Hepatocyte (in vitro differentiated cells): ENCODE data around the gene DLG2. TPM values are rescaled to one million over a fixed set of nuclear protein-coding genes. Genes with fewer than 3 reads are reported as not detected.

Experiments
- DNase-seq: peaks from one replicate; pipeline ENCODE4 v3.0.0-alpha.2; 2016; ENCODE audit warnings: low spot score
- H2AFZ ChIP-seq: fragments of 200-600 bp; sonication (generic); 2 replicates; pipeline ENCODE4 v1.6.0; 2016; ENCODE audit warnings: antibody characterized with exemption, mild to moderate bottlenecking
- H3K27ac ChIP-seq: fragments of 200-600 bp; sonication (generic); 2 replicates; pipeline ENCODE4 v1.5.1; 2016; ENCODE audit warnings: mild to moderate bottlenecking
- H3K27me3 ChIP-seq: fragments of 200-600 bp; sonication (generic); 2 replicates; pipeline ENCODE4 v1.6.1; 2016
- H3K36me3 ChIP-seq: fragments of 200-600 bp; sonication (generic); replicated peaks from 2 replicates; pipeline ENCODE4 v1.5.1; 2016; ENCODE audit warnings: low read depth; ENCODE audit not compliant: insufficient read depth
- H3K4me1 ChIP-seq: fragments of 200-600 bp; sonication (generic); 2 replicates; pipeline ENCODE4 v1.5.1; 2016; ENCODE audit warnings: mild to moderate bottlenecking, moderate library complexity; ENCODE audit not compliant: insufficient read depth
- H3K4me2 ChIP-seq: fragments of 200-600 bp; sonication (generic); 2 replicates; pipeline ENCODE4 v1.6.0; 2016
- H3K4me3 ChIP-seq: fragments of 200-600 bp; sonication (generic); 2 replicates; pipeline ENCODE4 v1.5.1; 2016; ENCODE audit warnings: mild to moderate bottlenecking
- H3K79me2 ChIP-seq: fragments of 200-600 bp; sonication (generic); 2 replicates; pipeline ENCODE4 v1.6.0; 2017; ENCODE audit warnings: mild to moderate bottlenecking
- H3K9me2 ChIP-seq: fragments of 200-600 bp; sonication (generic); replicated peaks from 2 replicates; pipeline ENCODE4 v1.6.0; 2017; ENCODE audit warnings: mild to moderate bottlenecking; ENCODE audit not compliant: insufficient read depth
- H3K9me3 ChIP-seq: fragments of 200-600 bp; sonication (generic); 2 replicates; pipeline ENCODE4 v1.5.1; 2016; ENCODE audit warnings: low read depth, mild to moderate bottlenecking
- H4K20me1 ChIP-seq: fragments of 200-600 bp; sonication (generic); 2 replicates; pipeline ENCODE4 v1.6.0; 2016; ENCODE audit warnings: mild to moderate bottlenecking; ENCODE audit not compliant: insufficient read depth, poor library complexity, severe bottlenecking
- EZH2 ChIP-seq: fragments of 200-600 bp; sonication (generic); IDR thresholded peaks from 2 replicates; pipeline ENCODE4 v1.6.1; 2016; ENCODE audit warnings: antibody characterized with exemption, mild to moderate bottlenecking, borderline replicate concordance
- EZH2phosphoT487 ChIP-seq: fragments of 200-600 bp; sonication (generic); IDR thresholded peaks from one replicate; pipeline ENCODE4 v1.6.1; 2018; ENCODE audit warnings: antibody characterized with exemption, mild to moderate bottlenecking, low read depth, moderate library complexity; ENCODE audit not compliant: unreplicated experiment, severe bottlenecking
- WGBS: methylation state at CpG from one replicate; pipeline ENCODE4 v1.1.6; 2016; ENCODE audit warnings: low lambda C conversion rate; ENCODE audit errors: missing lambda C conversion rate; 5-methylcytosine and 5-hydroxymethylcytosine counted together
- polyA plus RNA-seq: library from polyadenylated mRNA; unstranded; fragments of >200 nt; fragmentation: Nextera tagmentation; extraction: Ambion mirVana; gene quantifications from 2 replicates; pipeline ENCODE4 v1.2.1, GENCODE V29; 2016
- total RNA-seq: library from RNA; depleted of rRNA; stranded (reverse); fragments of >200 nt; gene quantifications from 2 replicates; pipeline ENCODE4 v1.2.3, GENCODE V29; 2014
- TF ChIP-seq, protein P1 (sequence below): fragments of 200-600 bp; sonication (generic); IDR thresholded peaks from 2 replicates; pipeline ENCODE4 v1.5.1; 2016; ENCODE audit warnings: antibody characterized with exemption, mild to moderate bottlenecking; ENCODE audit not compliant: poor library complexity

The DLG2 gene
- total and polyA plus RNA-seq, 2 experiments from 2014 or later, result 2.6 to 6.8 TPM

DNA sequence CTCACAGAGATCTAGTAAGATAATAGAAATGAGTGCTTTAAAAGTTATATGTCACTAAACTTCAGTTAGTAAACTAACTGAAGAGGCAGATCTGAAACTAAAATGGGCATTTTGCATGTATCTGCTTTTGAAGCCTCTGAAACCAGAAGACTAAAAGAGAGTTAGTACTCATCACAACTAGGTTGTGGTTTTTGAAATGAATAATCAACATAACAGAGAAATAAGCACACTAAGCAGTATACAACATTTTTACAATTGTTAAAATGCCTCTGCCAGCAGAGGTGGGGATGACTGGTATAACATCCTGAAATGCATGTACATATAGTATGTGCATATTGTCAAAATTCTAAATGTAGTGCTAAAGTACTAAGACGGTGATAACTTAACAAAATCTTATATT, 564.5 kb downstream of the DLG2 start:
- Histone ChIP-seq H3K27ac (no peak overlapping the region), H3K27me3 (no peaks in the 10 kb centered on the region), H3K36me3 (no peaks in the 10 kb centered on the region), H3K4me1 (no peaks in the 10 kb centered on the region), H3K79me2 (no peaks in the 10 kb centered on the region), H3K9me2 (no peaks in the 10 kb centered on the region), H3K9me3 (no peaks in the 10 kb centered on the region), H3K4me2 (no peak overlapping the region), H3K4me3 (no peak overlapping the region), H4K20me1 (no peaks in the 10 kb centered on the region), H2AFZ (no peak overlapping the region)
- DNase-seq, result no peak
- 94% methylated on average over 1 of the region's 1 CpG for WGBS
- TF ChIP-seq EZH2 (no peak), EZH2phosphoT487 (no peak)
- TF ChIP-seq, protein P1, sequence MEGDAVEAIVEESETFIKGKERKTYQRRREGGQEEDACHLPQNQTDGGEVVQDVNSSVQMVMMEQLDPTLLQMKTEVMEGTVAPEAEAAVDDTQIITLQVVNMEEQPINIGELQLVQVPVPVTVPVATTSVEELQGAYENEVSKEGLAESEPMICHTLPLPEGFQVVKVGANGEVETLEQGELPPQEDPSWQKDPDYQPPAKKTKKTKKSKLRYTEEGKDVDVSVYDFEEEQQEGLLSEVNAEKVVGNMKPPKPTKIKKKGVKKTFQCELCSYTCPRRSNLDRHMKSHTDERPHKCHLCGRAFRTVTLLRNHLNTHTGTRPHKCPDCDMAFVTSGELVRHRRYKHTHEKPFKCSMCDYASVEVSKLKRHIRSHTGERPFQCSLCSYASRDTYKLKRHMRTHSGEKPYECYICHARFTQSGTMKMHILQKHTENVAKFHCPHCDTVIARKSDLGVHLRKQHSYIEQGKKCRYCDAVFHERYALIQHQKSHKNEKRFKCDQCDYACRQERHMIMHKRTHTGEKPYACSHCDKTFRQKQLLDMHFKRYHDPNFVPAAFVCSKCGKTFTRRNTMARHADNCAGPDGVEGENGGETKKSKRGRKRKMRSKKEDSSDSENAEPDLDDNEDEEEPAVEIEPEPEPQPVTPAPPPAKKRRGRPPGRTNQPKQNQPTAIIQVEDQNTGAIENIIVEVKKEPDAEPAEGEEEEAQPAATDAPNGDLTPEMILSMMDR, result no peak

DNA sequence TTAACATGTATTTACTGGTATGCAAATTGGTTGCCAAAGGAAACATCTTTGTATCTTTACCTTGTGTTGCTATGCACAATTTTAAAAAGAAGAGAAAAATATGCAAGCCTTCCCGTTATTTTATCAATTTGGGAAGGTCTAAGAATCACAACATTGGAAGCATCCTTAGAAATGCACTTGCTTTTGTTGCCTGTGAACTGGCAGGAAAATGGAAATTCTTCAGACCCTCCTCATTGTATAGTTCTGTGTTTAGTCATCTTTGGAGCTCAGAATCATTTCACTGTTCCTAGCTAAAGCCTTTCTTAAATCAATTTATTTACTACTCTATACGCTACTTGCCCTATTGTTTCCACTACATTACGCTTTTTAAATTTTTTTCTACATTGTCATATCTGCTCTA, 574.5 kb downstream of the DLG2 start:
- no peaks in the 10 kb centered on the region for H3K4me1 ChIP-seq
- no peak overlapping the region for H3K4me2 ChIP-seq
- DNase-seq, result no peak
- no peak overlapping the region for H3K27ac ChIP-seq
- H2AFZ ChIP-seq, result no peak overlapping the region
- no peaks in the 10 kb centered on the region for H4K20me1 ChIP-seq
- TF ChIP-seq EZH2phosphoT487, result no peak
- no peak for TF ChIP-seq EZH2
- TF ChIP-seq, protein P1, result no peak
- WGBS, result 88% methylated on average over 3 of the region's 3 CpGs
- no peaks in the 10 kb centered on the region for H3K36me3 ChIP-seq
- H3K9me3 ChIP-seq, result no peaks in the 10 kb centered on the region
- no peak overlapping the region for H3K4me3 ChIP-seq
- H3K79me2 ChIP-seq, result no peaks in the 10 kb centered on the region
- H3K27me3 ChIP-seq, result no peaks in the 10 kb centered on the region
- no peaks in the 10 kb centered on the region for H3K9me2 ChIP-seq

DNA sequence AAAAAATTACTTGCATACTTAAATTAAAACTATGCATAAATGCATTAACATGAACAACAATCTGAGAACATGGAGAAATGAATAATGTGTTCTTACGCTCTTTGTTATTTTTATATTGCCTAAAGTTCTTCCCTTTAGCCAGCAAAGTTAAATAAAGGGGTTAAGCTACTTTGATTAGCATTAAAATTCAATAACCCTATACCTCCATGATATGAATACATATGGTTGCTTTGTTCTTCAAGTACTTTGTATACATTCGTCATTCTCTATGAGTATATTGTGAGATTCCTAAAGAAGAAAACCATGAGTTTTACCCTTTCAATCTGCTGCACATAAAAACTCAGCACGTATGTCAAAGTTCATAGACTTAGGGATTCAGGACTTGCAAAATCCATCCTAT, 578.3 kb downstream of the DLG2 start:
- Histone ChIP-seq H4K20me1 (no peaks in the 10 kb centered on the region), H3K9me2 (no peaks in the 10 kb centered on the region), H3K27me3 (no peaks in the 10 kb centered on the region), H3K36me3 (no peaks in the 10 kb centered on the region), H3K27ac (no peak overlapping the region), H2AFZ (no peak overlapping the region), H3K4me3 (no peak overlapping the region), H3K79me2 (no peaks in the 10 kb centered on the region), H3K4me1 (no peaks in the 10 kb centered on the region), H3K9me3 (no peaks in the 10 kb centered on the region), H3K4me2 (no peak overlapping the region)
- WGBS, result 93% methylated on average over 3 of the region's 3 CpGs
- TF ChIP-seq, protein P1, result no peak
- no peak for TF ChIP-seq EZH2
- TF ChIP-seq EZH2phosphoT487, result no peak
- DNase-seq, result no peak

DNA sequence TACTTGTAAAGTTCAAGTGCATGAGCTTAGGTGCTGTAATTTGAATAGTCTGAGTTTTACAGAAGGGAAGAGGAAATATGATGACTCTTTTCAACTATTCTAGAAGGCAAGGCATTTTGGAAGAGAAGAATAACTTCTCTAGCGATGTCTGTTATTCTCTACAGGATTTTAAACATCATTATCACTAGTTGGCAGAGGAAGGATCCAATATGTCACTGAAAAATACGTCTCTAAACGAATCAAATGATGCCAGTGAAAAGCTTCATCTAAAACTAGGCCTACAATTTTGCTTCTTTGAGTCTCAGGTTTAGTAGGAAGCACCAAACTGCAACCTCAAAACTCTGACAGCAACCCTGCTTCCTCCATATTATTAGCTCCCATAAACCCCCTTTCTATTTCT, 581.4 kb downstream of the DLG2 start:
- Histone ChIP-seq H3K27me3 (no peaks in the 10 kb centered on the region), H3K4me1 (no peaks in the 10 kb centered on the region), H4K20me1 (no peaks in the 10 kb centered on the region), H3K4me3 (no peak overlapping the region), H3K27ac (no peak overlapping the region), H3K9me3 (no peaks in the 10 kb centered on the region), H2AFZ (no peak overlapping the region), H3K36me3 (no peaks in the 10 kb centered on the region), H3K4me2 (no peak overlapping the region), H3K79me2 (no peaks in the 10 kb centered on the region), H3K9me2 (no peaks in the 10 kb centered on the region)
- TF ChIP-seq EZH2phosphoT487 (no peak), EZH2 (no peak)
- TF ChIP-seq, protein P1, result no peak
- DNase-seq, result no peak
- 88% methylated on average over 3 of the region's 3 CpGs for WGBS
